ENCODE measurements around the gene GCM1. TPM values are rescaled to one million over a fixed set of nuclear protein-coding genes. Genes with fewer than 3 reads are reported as not detected.

The GCM1 gene
- total and polyA plus RNA-seq, 2 experiments from 2014 or later: 0.33 TPM; not detected in 1

GRCh38 chr6:53100561-53100960 is 48.1 kb downstream of the GCM1 start:
- Histone ChIP-seq H4K20me1 (ENCODE audit: insufficient read depth, poor library complexity, severe bottlenecking) (no peaks in the 10 kb centered on the region), H3K9me3 (ENCODE audit: low read depth) (no peaks in the 10 kb centered on the region), H3K4me3 (no peak overlapping the region), H3K79me2 (no peaks in the 10 kb centered on the region), H3K9me2 (replicated peaks; ENCODE audit: insufficient read depth) (no peaks in the 10 kb centered on the region), H3K27ac (no peak overlapping the region), H3K36me3 (replicated peaks; ENCODE audit: insufficient read depth, low read depth) (no peaks in the 10 kb centered on the region), H3K27me3 (no peaks in the 10 kb centered on the region), H3K4me2 (no peak overlapping the region), H2AFZ (no peak overlapping the region), H3K4me1 (ENCODE audit: insufficient read depth) (no peaks in the 10 kb centered on the region)
- 28% methylated on average over 2 of the region's 2 CpGs for WGBS (ENCODE audit: low lambda C conversion rate, missing lambda C conversion rate)
- DNase-seq (ENCODE audit: low spot score): no peak
- TF ChIP-seq EZH2phosphoT487 (IDR thresholded peaks at IDR 0.05; ENCODE audit: low read depth, severe bottlenecking, unreplicated experiment) (no peak), EZH2 (IDR thresholded peaks at IDR 0.05; ENCODE audit: borderline replicate concordance) (no peak), CTCF (IDR thresholded peaks at IDR 0.05; ENCODE audit: poor library complexity) (no peak)

- Histone ChIP-seq H3K79me2 (no peaks in the 10 kb centered on the region), H3K4me2 (no peak overlapping the region), H3K36me3 (replicated peaks; ENCODE audit: insufficient read depth, low read depth) (no peaks in the 10 kb centered on the region), H3K4me1 (ENCODE audit: insufficient read depth) (no peaks in the 10 kb centered on the region), H2AFZ (no peak overlapping the region), H3K27me3 (no peaks in the 10 kb centered on the region), H3K9me3 (ENCODE audit: low read depth) (no peaks in the 10 kb centered on the region), H3K9me2 (replicated peaks; ENCODE audit: insufficient read depth) (no peaks in the 10 kb centered on the region), H4K20me1 (ENCODE audit: insufficient read depth, poor library complexity, severe bottlenecking) (no peaks in the 10 kb centered on the region), H3K4me3 (no peak overlapping the region), H3K27ac (no peak overlapping the region)
- WGBS (ENCODE audit: low lambda C conversion rate, missing lambda C conversion rate): 81% methylated on average over 1 of the region's 1 CpG
- no peak for DNase-seq (ENCODE audit: low spot score)
- no peak for TF ChIP-seq EZH2phosphoT487 (IDR thresholded peaks at IDR 0.05; ENCODE audit: low read depth, severe bottlenecking, unreplicated experiment)
- TF ChIP-seq EZH2 (IDR thresholded peaks at IDR 0.05; ENCODE audit: borderline replicate concordance): no peak
- TF ChIP-seq CTCF (IDR thresholded peaks at IDR 0.05; ENCODE audit: poor library complexity): no peak
Observed at GRCh38 chr6:53095716-53096115, 52.9 kb downstream of the GCM1 start.

- TF ChIP-seq EZH2 (IDR thresholded peaks at IDR 0.05; ENCODE audit: borderline replicate concordance): no peak
- no peak for TF ChIP-seq CTCF (IDR thresholded peaks at IDR 0.05; ENCODE audit: poor library complexity)
- no peak for TF ChIP-seq EZH2phosphoT487 (IDR thresholded peaks at IDR 0.05; ENCODE audit: low read depth, severe bottlenecking, unreplicated experiment)
- Histone ChIP-seq H3K4me1 (ENCODE audit: insufficient read depth) (no peaks in the 10 kb centered on the region), H2AFZ (no peak overlapping the region), H3K36me3 (replicated peaks; ENCODE audit: insufficient read depth, low read depth) (no peaks in the 10 kb centered on the region), H3K79me2 (no peaks in the 10 kb centered on the region), H3K27ac (no peak overlapping the region), H3K4me3 (no peak overlapping the region), H3K9me2 (replicated peaks; ENCODE audit: insufficient read depth) (no peaks in the 10 kb centered on the region), H4K20me1 (ENCODE audit: insufficient read depth, poor library complexity, severe bottlenecking) (no peaks in the 10 kb centered on the region), H3K4me2 (no peak overlapping the region), H3K27me3 (no peaks in the 10 kb centered on the region), H3K9me3 (ENCODE audit: low read depth) (no peaks in the 10 kb centered on the region)
- DNase-seq (ENCODE audit: low spot score): no peak
- WGBS (ENCODE audit: low lambda C conversion rate, missing lambda C conversion rate): 96% methylated on average over 3 of the region's 3 CpGs
Observed at GRCh38 chr6:53095270-53095669, 53.4 kb downstream of the GCM1 start.

GRCh38 chr6:53090576-53090975 is 58.1 kb downstream of the GCM1 start:
- WGBS (ENCODE audit: low lambda C conversion rate, missing lambda C conversion rate): 95% methylated on average over 2 of the region's 2 CpGs

More at GRCh38 chr6:53090576-53090975, 58.1 kb downstream of the GCM1 start:
- Histone ChIP-seq H3K4me1 (ENCODE audit: insufficient read depth) (no peaks in the 10 kb centered on the region), H2AFZ (no peak overlapping the region), H3K36me3 (replicated peaks; ENCODE audit: insufficient read depth, low read depth) (no peaks in the 10 kb centered on the region), H3K4me2 (no peak overlapping the region), H4K20me1 (ENCODE audit: insufficient read depth, poor library complexity, severe bottlenecking) (no peaks in the 10 kb centered on the region), H3K27me3 (no peaks in the 10 kb centered on the region), H3K4me3 (no peak overlapping the region), H3K27ac (no peak overlapping the region), H3K79me2 (no peaks in the 10 kb centered on the region), H3K9me3 (ENCODE audit: low read depth) (no peaks in the 10 kb centered on the region), H3K9me2 (replicated peaks; ENCODE audit: insufficient read depth) (no peaks in the 10 kb centered on the region)
- no peak for DNase-seq (ENCODE audit: low spot score)
- TF ChIP-seq EZH2 (IDR thresholded peaks at IDR 0.05; ENCODE audit: borderline replicate concordance) (no peak), EZH2phosphoT487 (IDR thresholded peaks at IDR 0.05; ENCODE audit: low read depth, severe bottlenecking, unreplicated experiment) (no peak), CTCF (IDR thresholded peaks at IDR 0.05; ENCODE audit: poor library complexity) (no peak)
